ENCODE results near the gene DDIT4.
A peak's percentile ranks its signal among the peaks of the same experiment; 100 is the strongest.
"Not testable (repeated sequence)": the region's sequence is repeated elsewhere in the genome, so short reads cannot be mapped to it uniquely, and the experiment has no call there.

DDIT4 gene, protein sequence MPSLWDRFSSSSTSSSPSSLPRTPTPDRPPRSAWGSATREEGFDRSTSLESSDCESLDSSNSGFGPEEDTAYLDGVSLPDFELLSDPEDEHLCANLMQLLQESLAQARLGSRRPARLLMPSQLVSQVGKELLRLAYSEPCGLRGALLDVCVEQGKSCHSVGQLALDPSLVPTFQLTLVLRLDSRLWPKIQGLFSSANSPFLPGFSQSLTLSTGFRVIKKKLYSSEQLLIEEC
- long read RNA-seq, transcript DDIT4-202 (2 exons, 521 nt): minor isoform, 10 of 2,012 reads
- long read RNA-seq, transcript DDIT4-201 (3 exons, 1,748 nt): major isoform, 1,968 of 2,012 reads
- long read RNA-seq, transcript DDIT4-203 (2 exons, 753 nt): minor isoform, 13 of 2,012 reads
- long read RNA-seq, partial matches to known transcripts: 0 of 2,012 reads
- long read RNA-seq, other reads (novel, unspliced or antisense): 21 of 2,012 reads

DNA sequence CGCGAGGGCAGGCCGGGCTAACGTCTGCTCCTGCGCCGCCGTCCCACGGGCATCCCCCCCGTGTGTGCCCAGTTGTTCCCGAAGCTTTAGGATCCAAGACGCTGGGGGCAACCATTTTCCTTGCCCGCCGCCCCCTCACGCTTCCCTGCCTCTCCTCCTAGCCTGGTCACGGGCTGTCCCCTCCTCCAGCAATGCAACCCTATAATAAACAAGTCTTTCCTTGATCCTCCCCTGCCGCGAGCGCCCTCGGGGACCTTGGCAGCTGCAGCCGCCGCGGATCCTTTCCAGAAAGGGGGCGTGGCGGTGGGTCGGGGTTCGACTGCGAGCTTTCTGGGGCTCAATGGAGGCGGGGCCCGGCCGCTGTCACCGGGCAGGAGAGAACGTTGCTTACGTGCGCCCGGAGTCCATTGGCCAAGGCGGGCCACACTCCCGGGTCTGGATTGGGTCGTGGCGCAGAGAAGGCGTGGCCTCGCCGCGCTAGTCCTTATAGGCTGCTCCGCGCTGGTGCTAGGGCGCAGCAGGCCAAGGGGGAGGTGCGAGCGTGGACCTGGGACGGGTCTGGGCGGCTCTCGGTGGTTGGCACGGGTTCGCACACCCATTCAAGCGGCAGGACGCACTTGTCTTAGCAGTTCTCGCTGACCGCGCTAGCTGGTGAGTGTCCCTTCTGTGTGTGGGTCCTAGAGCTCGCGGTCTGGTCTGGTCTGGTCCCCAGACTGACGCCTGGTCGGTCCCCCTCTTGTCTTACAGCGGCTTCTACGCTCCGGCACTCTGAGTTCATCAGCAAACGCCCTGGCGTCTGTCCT, at the start of gene DDIT4:
Gene DDIT4, plus strand, starts transcription at position 515 of the 803 bp plus-strand sequence. CDS start 293 bp downstream, outside the sequence.
- Histone ChIP-seq H3K4me3 (replicated peaks; ENCODE audit: insufficient read depth, low read length) (peak within 1 kb of the TSS; percentile 90), H3K27me3 (ENCODE audit: insufficient read depth, poor library complexity, severe bottlenecking) (no peaks in the 10 kb centered on the region), H3K27ac (replicated peaks) (peak within 1 kb of the TSS; percentile 72)
- peak; percentile 98 to 99 for DNase-seq (ENCODE audit: low read depth in 1 of 2, low spot score in 1 of 2)
- TF ChIP-seq POLR2AphosphoS5 (IDR thresholded peaks at IDR 0.05; ENCODE audit: low read depth): peak; percentile 99
- no peak for TF ChIP-seq SPI1 (IDR thresholded peaks at IDR 0.05; ENCODE audit: borderline replicate concordance, low read depth)

DNA sequence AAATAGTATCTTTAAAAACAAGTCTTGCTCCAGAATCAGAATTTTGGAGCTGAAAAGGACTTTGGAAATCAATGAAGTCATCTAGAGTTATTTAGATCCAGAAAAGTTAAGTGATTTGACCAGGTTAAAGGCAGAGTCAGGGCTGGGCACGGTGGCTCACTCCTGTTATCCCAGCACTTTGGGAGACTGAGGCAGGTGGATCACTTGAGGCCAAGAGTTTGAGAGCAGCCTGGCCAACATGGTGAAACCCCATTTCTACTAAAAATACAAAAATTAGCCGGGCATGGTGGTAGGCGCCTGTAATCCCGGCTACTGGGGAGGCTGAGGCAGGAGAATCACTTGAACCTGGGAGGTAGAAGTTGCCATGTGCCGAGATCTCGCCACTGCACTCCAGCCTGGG, 49.5 kb upstream of the DDIT4 start:
- not testable (repeated sequence) for H3K27ac ChIP-seq (replicated peaks); H3K27me3 ChIP-seq (ENCODE audit: insufficient read depth, poor library complexity, severe bottlenecking); DNase-seq (ENCODE audit: low read depth in 1 of 2, low spot score in 1 of 2); H3K4me3 ChIP-seq (replicated peaks; ENCODE audit: insufficient read depth, low read length)

DNA sequence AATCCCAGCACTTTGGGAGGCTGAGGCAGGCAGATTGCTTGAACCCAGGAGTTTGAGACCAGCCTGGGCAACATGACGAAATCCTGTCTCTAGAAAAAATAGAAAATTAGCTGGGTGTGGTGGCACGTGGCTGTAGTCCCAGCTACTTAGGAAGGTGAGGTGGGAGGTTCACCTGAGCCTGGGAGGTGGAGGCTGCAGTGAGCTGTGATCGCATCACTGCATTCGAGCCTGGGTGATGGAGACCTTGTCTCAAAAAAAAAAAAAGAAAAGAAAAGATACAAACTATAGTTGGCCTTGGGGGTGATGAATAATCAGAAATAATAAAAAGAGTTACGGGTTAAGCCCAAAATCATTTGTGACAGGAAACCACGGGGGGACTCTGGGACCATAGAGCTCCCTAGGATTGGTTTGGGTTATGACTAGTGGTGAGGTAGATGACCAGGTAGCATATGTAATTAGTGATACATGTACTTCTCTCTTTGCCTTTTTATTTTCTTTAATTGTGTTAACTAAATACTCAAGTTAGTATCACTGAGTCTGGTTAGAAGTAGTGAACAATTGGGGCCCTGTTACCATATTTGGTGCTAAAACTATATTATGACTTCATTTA, 47.2 kb upstream of the DDIT4 start:
- TF ChIP-seq POLR2AphosphoS5 (IDR thresholded peaks at IDR 0.05; ENCODE audit: low read depth) (no peak), SPI1 (IDR thresholded peaks at IDR 0.05; ENCODE audit: borderline replicate concordance, low read depth) (no peak), GABPA (IDR thresholded peaks at IDR 0.05; ENCODE audit: low read depth) (no peak)
- TF ChIP-seq, protein P1, sequence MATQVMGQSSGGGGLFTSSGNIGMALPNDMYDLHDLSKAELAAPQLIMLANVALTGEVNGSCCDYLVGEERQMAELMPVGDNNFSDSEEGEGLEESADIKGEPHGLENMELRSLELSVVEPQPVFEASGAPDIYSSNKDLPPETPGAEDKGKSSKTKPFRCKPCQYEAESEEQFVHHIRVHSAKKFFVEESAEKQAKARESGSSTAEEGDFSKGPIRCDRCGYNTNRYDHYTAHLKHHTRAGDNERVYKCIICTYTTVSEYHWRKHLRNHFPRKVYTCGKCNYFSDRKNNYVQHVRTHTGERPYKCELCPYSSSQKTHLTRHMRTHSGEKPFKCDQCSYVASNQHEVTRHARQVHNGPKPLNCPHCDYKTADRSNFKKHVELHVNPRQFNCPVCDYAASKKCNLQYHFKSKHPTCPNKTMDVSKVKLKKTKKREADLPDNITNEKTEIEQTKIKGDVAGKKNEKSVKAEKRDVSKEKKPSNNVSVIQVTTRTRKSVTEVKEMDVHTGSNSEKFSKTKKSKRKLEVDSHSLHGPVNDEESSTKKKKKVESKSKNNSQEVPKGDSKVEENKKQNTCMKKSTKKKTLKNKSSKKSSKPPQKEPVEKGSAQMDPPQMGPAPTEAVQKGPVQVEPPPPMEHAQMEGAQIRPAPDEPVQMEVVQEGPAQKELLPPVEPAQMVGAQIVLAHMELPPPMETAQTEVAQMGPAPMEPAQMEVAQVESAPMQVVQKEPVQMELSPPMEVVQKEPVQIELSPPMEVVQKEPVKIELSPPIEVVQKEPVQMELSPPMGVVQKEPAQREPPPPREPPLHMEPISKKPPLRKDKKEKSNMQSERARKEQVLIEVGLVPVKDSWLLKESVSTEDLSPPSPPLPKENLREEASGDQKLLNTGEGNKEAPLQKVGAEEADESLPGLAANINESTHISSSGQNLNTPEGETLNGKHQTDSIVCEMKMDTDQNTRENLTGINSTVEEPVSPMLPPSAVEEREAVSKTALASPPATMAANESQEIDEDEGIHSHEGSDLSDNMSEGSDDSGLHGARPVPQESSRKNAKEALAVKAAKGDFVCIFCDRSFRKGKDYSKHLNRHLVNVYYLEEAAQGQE (IDR thresholded peaks at IDR 0.05; ENCODE audit: insufficient replicate concordance, low read depth): no peak
- TF ChIP-seq, protein P2, sequence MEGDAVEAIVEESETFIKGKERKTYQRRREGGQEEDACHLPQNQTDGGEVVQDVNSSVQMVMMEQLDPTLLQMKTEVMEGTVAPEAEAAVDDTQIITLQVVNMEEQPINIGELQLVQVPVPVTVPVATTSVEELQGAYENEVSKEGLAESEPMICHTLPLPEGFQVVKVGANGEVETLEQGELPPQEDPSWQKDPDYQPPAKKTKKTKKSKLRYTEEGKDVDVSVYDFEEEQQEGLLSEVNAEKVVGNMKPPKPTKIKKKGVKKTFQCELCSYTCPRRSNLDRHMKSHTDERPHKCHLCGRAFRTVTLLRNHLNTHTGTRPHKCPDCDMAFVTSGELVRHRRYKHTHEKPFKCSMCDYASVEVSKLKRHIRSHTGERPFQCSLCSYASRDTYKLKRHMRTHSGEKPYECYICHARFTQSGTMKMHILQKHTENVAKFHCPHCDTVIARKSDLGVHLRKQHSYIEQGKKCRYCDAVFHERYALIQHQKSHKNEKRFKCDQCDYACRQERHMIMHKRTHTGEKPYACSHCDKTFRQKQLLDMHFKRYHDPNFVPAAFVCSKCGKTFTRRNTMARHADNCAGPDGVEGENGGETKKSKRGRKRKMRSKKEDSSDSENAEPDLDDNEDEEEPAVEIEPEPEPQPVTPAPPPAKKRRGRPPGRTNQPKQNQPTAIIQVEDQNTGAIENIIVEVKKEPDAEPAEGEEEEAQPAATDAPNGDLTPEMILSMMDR (IDR thresholded peaks at IDR 0.05; ENCODE audit: insufficient read depth, low read length): no peak
- no peak for DNase-seq (ENCODE audit: low read depth in 1 of 2, low spot score in 1 of 2)
- Histone ChIP-seq H3K4me3 (replicated peaks; ENCODE audit: insufficient read depth, low read length) (no peak overlapping the region), H3K27me3 (ENCODE audit: insufficient read depth, poor library complexity, severe bottlenecking) (no peaks in the 10 kb centered on the region), H3K27ac (replicated peaks) (no peak overlapping the region)

DNA sequence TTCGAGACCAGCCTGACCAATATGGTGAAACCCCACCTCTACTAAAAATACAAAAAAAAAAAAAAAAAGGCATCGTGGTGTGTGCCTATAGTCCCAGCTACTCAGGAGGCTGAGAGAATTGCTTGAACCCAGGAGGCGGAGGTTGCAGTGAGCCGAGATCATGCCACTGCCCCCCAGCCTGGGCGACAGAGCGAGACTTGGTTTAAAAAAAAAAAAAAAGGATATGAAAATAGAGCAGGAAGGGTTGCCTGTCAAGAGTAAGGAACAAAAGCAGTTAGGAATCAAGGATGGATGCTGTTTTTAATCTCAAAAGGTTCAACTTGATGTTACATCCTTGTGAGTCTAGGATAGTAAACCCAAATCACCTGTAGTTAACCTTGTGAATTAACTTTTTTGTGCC, 45.9 kb upstream of the DDIT4 start:
- H3K27me3 ChIP-seq (ENCODE audit: insufficient read depth, poor library complexity, severe bottlenecking): no peaks in the 10 kb centered on the region
- TF ChIP-seq, protein P1 (IDR thresholded peaks at IDR 0.05; ENCODE audit: insufficient replicate concordance, low read depth): no peak
- TF ChIP-seq, protein P2 (IDR thresholded peaks at IDR 0.05; ENCODE audit: insufficient read depth, low read length): no peak
- TF ChIP-seq SPI1 (IDR thresholded peaks at IDR 0.05; ENCODE audit: borderline replicate concordance, low read depth) (no peak), POLR2AphosphoS5 (IDR thresholded peaks at IDR 0.05; ENCODE audit: low read depth) (no peak), GABPA (IDR thresholded peaks at IDR 0.05; ENCODE audit: low read depth) (no peak)
- no peak overlapping the region for H3K27ac ChIP-seq (replicated peaks)
- no peak for DNase-seq (ENCODE audit: low read depth in 1 of 2, low spot score in 1 of 2)
- H3K4me3 ChIP-seq (replicated peaks; ENCODE audit: insufficient read depth, low read length): no peak overlapping the region

Measured in HL-60 (cell line).